GM21529 (cell line): Measurements from ENCODE around the gene DEDD.

Experiments
- ATAC-seq: cut with Tn5 transposase; IDR thresholded peaks from one replicate; pipeline ENCODE4 v1.9.1; 2021; ENCODE audit not compliant: unreplicated experiment

The DEDD gene

DNA sequence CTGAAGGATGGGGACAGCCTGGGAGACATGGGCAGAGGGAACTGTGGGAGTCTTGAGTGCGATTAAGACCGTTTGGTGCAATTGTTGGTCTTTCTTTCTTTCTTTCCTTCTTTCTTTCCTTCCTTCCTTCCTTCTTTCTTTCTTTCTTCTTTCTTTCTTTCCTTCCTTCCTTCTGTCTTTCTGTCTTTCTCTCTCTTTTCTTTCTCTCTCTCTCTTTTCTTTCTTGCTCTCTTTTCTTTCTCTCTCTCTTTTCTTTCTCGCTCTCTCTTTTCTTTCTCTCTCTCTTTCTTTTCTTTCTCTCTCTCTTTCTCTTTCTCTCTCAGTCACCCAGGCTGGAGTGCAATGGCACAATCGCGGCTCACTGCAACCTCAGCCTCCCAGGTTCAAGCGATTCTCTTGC lies 37.2 kb downstream of the DEDD start:
- no peak for ATAC-seq

DNA sequence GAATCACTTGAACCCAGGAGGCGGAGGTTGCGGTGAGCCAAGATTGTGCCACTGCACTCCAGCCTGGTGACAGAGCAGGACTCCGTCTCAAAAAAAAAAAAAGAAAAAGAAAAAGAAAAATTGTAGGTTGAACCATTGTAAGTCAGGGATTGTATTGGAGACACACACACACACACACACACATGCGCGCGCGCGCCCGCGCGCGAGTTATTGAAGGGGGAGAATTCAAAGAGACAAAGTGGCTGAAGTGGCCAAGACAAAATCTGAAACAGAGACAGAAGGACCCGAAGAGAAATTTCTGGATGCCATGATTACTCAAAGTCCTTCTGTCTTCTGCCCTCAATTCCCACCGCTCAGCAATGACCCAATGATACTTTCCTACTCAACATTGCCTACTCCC lies 38.0 kb downstream of the DEDD start:
- ATAC-seq: no peak

DNA sequence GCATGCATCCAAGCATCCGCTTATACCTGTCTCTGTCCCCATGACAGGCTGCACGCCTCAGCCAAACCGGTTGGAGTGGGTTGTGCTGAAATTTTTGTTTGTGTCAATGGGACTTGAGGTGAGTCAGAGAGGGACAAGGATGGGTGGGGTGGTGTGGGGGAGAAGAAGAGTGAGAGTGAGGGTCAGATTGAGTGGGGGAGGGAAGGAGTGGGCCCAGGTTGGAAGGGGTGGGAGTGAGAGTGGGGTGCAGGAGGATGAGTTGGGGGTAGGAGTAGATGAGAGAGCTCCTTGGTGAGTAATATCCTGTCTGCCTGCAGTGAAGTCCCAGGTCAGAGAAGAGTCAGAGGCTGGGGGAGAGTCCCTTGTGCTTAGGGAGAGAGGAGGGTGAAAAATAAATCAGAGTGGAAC lies 39.8 kb downstream of the DEDD start:
- ATAC-seq: no peak

DNA sequence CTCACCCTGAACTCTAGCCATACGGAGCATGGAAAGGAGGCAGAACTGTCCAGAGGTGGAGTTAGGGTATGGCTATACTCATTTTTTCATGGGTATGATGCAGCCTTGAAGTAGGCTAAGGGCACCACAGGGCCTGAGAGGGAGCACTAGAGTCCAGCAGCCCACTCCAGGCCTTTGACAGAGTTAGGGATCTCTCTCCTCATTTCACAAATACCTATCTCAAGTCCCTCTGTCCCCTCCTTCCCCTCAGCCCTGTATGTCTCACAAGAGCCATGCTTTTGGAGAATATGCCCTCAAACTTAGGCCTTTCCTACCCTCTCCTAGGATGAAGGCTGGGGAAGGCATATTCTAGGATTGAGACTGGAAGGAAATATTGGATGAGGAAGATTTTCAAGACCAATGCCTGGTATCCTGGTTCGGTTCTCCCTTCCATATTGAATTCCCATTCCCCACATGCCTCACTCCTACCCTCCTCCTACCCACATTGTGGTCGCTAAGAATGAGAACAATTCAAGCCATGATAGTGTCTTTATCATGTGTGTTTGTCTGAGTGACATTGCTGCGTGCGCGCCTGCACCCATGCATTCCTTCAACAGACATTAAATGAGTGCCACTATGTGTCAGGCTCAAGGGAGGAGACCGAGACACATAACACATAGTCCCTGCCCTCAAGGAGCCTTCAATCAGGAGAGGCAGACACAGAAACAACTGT lies 40.5 kb downstream of the DEDD start:
- ATAC-seq: no peak

DNA sequence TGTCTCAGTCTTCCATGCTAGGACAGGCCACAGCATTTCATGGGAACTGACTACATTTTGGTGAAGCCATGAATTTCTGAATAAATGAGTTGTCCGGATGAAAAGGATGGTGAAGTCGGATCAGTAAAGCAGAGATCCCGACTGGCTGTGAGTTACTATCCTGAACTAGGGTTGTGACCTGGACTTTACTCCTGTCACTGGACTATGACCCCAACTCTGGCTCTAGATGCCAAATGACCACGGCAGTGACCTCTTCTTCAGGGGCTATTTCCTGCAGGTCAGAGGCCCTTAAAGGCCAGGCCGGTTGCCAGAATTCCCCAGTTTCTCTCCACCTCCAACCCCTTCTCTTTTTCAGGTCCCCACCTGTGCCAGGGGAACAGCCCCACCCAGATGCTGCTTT lies 41.4 kb downstream of the DEDD start:
- no peak for ATAC-seq

DNA sequence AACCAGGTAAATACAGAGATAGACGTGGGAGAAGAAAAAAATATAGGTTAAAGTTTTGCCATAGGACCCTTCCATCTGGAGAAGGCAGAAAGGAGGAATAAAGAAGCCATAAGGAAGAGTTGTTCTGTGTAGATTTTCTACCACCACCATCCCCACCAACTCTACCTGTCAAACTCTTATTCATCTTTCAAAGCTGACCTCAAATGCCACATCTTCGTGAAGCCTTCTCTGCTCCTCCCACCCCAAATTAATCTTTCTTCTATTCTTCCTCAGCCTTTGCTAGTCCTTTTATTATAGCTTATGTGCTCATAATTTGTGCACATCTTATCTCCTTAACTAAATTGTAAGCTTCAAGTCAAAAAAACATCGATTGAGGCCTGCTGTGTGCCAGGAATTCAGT lies 41.9 kb downstream of the DEDD start:
- ATAC-seq: no peak

DNA sequence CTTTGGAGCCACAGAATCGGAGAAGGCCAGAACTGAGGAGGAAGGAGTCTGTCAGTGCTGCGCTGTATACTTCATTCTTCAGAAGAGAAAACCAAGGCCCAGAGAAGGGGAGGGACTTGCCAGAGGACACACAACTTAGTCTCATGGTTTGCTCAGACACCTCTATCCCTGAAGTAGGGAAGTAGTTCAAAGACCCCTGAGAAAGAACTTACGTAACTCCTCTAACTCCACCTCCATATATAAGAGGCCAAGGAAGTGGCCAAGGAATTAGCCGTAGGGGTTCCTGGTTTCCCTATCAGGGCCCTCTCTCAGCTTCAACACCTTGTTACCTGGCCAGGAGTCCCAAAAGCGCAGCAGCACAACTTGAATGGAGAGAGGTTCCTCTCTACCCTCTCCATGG lies 42.5 kb downstream of the DEDD start:
- no peak for ATAC-seq

DNA sequence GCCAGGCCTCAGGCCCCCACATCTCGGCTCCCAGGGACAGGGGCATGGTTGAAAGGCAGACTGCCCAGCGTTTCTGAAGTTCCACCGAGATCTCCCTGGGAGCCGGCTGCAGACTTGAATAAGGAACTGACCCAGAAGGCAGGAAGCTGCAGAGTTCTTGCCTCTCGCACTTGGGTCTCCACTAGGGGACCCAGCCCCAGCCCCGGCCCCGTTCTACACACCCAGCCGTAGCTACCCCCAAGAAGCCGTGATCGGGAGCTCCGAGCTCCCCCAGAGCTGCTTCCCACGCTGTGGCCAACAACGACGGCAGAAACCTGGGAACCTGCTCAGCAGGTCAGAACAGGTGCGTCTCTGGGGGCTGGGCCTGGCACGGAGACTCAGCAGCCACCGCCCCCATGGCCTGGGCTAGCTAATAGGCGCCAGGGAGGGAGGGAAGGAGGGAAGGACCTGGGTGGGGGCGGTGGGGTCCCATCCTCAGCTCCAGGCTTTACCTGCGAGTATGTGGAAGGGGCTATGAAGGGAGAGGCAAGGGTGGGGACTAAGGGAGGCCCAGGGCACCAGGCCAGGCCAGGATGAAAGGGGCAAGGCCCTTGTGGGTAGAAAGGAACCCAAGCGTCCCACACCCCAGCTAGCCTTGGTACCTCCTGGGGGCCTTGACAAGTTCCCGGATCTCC lies 43.1 kb downstream of the DEDD start, which contains the start of gene NECTIN4:
Gene NECTIN4 (minus strand): TSS at position 308 of the 674 bp plus-strand sequence. CDS start 262 bp downstream, at position 46.
- ATAC-seq: no peak

DNA sequence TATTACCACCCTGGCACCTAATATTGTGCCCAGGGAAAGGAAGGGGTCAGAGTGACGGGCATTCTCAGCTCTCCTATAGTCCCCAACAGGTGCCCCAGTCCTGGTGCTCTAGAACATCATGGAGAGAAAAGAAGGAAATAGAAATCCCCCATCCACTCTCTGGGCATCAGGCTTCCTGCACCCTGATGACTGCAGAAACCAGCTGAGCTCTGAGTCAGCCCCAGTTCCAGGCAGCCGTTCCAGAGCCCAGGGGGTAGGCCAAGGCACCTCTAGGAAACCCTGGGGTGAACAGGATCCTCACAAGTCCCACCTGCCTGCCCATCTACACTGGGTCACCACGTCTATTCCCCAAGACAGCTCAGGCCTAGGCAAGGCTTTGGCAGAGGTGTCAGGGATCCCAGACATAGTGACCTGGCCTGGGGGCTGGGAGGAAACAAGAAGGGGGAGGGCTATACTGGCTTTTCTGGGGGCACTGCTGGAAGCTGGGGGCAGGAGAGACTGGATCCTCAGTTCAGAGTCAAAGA lies 43.8 kb downstream of the DEDD start:
- no peak for ATAC-seq

DNA sequence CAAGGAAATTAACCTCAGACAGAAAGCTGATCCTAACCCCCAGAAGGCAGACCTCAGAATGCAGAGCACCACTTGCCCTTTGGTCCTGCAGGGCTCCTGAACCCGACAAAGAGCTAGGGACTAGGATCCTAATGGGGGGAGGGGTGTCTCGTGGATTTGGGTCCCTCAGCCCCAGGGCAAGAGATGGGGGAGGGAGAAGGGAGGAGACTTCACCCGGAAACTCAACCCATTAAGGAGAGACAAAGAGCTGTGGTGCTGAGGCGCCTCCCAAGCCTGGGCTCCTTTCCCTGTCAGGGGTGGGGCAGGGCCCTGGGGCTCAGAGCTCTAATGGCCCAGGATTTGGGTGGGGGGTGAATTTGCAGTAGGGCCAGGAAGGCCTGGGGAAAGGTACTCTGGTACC lies 46.0 kb downstream of the DEDD start:
- no peak for ATAC-seq

DNA sequence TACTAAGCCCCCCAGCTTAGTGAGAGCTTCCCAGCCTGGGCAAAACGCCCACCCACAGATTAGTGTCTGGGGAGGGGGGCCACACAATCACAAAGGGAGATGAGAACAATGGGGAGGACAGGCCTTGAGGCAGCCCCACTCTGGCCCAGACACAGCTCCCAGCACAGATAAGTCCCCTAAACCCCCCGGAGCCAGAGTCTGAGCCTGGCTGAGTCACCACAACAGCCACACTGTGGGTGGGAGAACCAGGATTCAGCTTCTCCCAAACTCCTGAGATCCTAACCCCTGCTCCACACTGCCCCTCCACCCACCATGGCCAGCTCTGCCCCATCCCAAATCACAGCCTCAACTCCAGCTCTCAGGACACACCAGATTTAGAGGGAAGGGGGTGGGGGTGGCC lies 47.3 kb downstream of the DEDD start:
- no peak for ATAC-seq

DNA sequence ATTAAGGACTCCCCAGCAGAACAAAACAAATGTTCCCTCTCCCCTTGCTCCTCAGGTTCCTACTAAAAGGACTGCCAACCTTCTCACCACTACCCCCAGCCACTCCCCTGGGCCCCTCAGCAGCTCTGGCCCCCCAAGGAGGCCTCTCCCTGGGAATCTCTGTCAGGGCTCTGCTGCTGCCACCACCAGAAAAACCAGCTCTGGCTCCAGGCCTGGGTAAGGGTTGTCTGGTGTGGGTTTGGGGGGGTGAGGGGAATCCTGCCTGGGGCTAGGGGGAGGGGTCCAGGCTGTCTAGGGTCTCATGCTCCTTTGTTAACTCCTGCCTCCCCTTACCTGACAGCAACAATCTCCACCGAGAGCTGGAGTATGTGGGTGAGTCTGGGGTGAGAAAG lies 47.9 kb downstream of the DEDD start:
- no peak for ATAC-seq

DNA sequence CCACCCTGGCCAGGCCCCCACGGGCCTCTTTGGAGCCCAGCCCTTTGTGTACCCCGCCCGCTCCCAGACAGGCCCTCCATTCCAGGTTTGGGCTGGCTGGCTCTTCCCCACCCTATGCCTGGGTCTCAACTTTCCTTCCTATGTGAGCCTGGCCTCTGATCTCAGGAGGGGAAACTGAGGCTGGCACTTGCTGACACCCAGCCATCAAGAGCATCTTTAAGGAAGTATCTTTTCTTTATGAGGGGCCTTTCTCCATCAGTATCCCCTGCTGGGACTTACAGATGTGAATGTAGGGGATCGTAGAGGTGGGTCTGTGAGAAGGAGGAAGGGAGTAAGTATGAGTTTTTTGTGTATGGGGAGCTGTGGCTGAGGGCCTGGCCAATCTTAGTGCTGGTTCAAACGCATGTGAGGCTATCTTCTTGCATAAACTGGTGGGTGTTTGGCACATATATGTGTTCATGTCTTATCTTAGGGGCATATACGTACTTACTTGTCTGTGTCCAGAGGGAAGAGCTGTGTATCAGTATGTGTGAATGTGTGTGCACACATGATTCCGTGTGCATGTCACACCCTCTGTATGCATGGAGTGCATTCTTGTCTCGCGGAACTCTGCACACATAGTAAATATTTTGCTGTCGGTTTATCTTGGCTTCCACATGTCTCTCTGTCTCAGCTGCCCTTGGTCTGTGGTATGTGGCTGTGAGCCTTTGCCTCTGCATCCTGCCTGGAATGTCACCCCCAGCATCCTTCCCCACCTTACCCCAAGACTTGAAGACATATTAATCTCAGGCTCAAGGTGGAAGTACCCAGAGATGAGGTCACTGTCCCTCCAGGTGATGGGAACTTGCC lies 48.5 kb downstream of the DEDD start:
- no peak for ATAC-seq

DNA sequence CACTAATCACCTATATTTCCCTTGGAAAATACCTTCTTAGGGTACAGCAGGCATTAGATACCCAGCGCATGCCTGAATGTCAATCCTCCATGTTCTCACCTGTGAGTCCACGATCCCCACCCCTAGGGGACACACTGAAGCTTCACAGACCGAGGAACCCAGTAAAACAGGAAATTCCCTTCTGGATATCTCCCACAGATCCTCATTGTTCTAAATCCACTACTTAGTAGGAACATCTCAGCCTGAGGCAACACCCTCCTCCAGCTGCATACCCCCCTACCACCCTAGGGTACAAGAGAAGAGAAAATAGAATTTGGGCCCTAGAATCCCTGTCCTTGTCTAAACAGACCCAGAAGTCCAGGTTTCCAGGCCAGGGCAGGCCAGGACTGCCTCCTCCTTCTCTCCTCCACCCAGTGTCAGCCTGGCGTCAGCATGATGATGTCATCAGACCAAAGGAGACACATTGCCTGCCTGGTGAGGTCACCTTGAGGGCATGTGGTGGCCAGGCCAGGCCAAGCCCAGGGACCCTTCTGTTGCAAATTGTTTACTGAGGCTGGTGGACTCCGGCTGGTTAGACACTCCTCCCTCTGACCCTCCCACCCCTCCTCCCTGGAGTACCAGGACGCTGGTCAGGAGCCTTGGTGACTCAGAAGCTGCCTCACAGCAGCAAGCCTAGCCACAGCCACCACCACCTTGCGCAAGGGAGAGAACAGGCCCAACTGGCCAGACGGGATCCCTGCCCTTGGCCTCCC lies 49.3 kb downstream of the DEDD start:
- no peak for ATAC-seq

DNA sequence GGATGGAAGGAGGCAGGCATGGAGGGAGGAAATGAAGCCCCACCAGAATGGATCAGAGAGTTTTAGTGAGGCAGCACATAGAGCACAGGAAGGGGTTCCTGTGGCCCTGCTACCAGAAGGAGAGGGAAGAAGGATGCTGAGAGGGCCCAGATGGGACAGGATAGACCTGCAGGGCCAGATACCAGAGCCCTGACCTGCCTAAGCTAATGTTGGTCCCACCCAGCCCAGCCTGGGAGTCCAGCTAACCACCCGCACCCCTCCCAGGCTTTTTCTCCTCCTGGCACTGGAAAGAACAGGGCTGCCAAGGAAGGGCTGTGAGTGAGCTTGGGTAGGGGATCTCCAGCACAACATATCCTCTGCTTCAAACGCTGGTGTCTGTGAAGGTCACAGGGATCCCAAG lies 50.0 kb downstream of the DEDD start:
- no peak for ATAC-seq

DNA sequence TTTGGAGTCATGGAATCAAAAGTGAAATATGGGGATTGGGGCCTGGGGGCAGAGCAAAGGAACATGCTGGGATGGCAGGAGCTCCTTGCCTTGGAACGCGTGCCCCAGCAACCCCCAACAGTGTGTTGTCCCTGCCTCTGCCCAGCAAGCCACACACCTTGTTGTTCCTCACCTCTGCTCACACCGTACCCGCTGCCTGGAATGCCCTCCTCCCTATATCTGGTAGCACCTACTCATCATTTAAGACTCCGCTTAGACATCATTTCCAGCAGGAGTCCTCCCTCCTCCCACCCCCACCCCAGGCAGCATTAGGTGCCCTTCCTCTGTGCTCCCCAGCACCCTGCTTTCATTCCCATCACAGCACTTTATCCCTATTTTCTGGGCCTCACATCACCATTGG lies 50.9 kb downstream of the DEDD start:
- ATAC-seq: no peak

DNA sequence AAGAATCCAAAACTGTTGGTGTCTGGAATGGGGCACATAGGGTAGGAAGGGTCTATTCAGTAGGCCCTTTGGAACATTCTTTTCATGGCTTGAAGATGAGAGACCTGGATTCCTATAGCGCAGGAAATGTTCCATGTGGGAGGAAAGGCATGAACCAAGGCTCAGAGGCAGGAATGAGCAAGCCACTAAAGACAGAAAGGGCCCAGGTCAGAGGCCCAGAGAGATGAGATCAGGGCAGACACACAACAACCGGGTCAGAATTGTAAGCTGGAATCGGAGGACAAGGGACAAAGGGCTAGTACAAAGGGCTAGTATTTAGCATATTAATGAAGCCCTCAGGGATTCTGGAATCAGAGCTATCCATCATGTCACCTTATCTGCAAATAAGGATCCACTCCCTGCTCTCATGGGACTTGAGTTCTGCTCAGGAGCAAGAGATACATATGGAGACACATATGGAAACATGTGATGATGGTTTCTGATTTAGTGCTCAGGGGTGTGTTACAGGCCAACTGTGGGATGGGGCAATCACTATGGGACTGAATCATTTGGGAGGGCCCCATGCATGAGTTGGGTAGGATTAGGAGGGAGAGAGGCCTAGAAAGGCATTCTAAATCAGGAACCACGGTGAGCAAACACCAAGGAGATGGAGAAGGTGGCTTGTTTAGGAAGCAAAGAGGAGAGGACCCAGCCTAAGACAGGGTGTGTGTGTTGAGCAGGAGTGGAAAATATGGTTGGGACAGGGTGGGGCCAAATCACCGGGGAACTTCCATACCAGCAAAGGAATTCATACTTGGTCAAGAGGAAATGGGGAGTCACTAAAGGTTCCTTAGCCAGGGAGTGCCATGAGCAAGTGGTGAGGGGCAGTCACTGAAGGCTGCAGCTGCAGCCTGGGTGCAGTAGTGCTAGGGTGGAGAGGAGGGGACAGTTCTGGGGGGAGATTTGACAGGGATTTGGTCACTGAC lies 51.7 kb downstream of the DEDD start:
- no peak for ATAC-seq

DNA sequence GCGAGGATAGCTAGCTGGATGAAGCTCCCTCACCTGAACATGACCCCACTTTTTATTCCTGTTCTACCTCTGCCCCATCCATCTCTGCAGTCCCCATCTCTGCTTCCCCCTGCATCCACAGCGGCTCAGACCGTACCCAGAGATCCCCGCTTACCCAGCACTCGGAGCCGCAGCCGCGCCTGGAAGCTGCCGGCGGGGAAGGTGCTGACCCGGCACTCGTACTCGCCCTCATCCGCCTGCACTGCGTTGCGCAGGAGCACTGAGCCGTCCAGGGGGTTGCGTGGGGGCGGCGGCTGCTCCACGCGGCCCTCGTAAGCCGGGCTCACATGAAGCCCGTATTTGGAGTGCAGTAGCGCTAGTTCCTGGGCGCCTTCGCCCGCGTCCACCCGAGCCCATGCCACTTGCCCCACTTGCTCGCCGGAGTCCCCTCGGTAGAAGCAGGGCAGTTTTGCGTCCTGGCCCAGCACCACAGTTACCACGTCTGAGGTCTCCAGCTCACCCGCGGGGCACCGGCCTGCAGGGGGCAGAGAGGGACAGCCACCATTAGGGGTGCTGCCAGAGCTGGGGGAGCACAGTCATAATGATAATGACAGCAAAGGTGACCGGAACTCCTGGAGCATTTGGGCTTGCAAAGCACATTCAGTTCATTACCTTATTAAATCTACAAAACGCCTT lies 52.9 kb downstream of the DEDD start:
- no peak for ATAC-seq

DNA sequence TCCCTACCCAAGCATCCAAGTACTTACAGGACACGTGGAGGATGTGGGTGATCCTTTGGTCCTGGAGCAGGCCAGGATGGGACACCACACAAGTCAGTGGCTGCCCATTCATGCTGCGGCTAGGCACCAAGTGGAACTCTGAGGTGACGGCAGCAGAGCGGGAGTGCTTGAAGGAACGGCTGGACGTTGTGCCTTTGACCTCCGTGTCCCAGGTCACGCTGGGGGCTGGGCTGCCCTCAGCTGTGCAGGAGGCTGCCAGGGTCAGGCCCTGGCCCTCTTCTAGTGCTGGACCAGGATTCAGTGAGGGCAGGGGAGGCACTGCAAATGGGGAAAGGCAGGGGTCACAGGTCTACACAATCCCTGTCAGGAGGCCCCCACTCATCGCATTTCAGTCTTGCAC lies 55.0 kb downstream of the DEDD start:
- no peak for ATAC-seq
